WI38 (cell line): ENCODE results near the gene MMAB.

Experiments used
- H3K4me3 ChIP-seq: 2 replicates; pipeline ENCODE4 v1.5.1; 2011; ENCODE audit warnings: low read depth, mild to moderate bottlenecking, control low read depth, low read length
- CTCF ChIP-seq: IDR thresholded peaks from 2 replicates; pipeline ENCODE4 v1.5.1; 2012; ENCODE audit warnings: low read depth, mild to moderate bottlenecking, control low read depth, low read length

The MMAB gene

GRCh38 chr12:109582636-109583035 is 9.3 kb upstream of the MMAB start:
- TF ChIP-seq CTCF, result no peak

GRCh38 chr12:109581856-109582255 is 8.6 kb upstream of the MMAB start:
- TF ChIP-seq CTCF, result no peak
- no peak overlapping the region for H3K4me3 ChIP-seq

More at GRCh38 chr12:109582636-109583035, 9.3 kb upstream of the MMAB start:
- no peak overlapping the region for H3K4me3 ChIP-seq

GRCh38 chr12:109581334-109581691 is 8.0 kb upstream of the MMAB start:
- no peak overlapping the region for H3K4me3 ChIP-seq
- TF ChIP-seq CTCF, result no peak

- TF ChIP-seq CTCF, result no peak
- H3K4me3 ChIP-seq, result no peak overlapping the region
Observed at GRCh38 chr12:109580684-109581333, 7.5 kb upstream of the MMAB start.

- no peak for TF ChIP-seq CTCF
- no peak overlapping the region for H3K4me3 ChIP-seq
Observed at GRCh38 chr12:109580272-109580671, 7.0 kb upstream of the MMAB start.

GRCh38 chr12:109579639-109580038 is 6.3 kb upstream of the MMAB start:
- no peak for TF ChIP-seq CTCF

GRCh38 chr12:109578330-109578927 is 5.1 kb upstream of the MMAB start:
- no peak for TF ChIP-seq CTCF
- no peak overlapping the region for H3K4me3 ChIP-seq

More at GRCh38 chr12:109579639-109580038, 6.3 kb upstream of the MMAB start:
- no peak overlapping the region for H3K4me3 ChIP-seq
